ENCODE results near the gene ENTR1.

Gene ENTR1

DNA sequence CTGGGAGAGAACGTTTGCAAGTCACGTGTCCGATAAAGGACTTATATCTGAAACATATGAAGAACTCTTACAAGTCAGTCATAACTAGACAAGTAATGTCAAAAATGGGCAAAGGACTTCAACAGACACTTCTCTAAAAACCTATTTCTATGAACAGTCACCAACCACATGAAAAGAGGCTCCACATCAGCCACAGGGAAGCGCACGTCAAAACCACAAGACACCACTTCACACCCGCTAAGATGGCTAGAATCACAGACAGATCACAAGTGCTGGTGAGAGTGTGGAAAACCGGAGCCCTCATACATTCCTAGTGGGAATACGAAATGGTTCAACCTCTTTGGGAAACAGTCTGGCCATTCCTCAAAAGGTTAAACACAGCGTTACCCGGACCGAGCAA, 25.4 kb downstream of the ENTR1 start:
- Histone ChIP-seq H2AFZ (ENCODE audit: low read depth, low read length) (no peak overlapping the region), H2AK5ac (ENCODE audit: low read length, severe bottlenecking) (no peak overlapping the region), H3K4me1 (ENCODE audit: control insufficient read depth, insufficient read depth, low read depth, low read length) (no peaks in the 10 kb centered on the region), H3K14ac (ENCODE audit: low read length in 2 of 2) (no peak overlapping the region), H4K8ac (ENCODE audit: low read length) (no peak overlapping the region), H4K91ac (ENCODE audit: low read length) (no peak overlapping the region), H2BK120ac (ENCODE audit: low read depth, low read length) (no peak overlapping the region), H3K79me1 (replicated peaks; ENCODE audit: low read length, poor library complexity, severe bottlenecking) (peaks cover 46% of the 10 kb centered on the region), H2BK12ac (ENCODE audit: low read length in 2 of 2) (no peak overlapping the region), H3K9me3 (ENCODE audit: control insufficient read depth, low read length) (no peaks in the 10 kb centered on the region), H3K23ac (ENCODE audit: low read length in 2 of 2) (no peak overlapping the region), H3K4me2 (ENCODE audit: low read length, poor library complexity, severe bottlenecking) (no peak overlapping the region), H3K4me3 (ENCODE audit: insufficient read depth in 1 of 2, low read depth in 1 of 2, low read length in 2 of 2) (no peak overlapping the region), H3K18ac (ENCODE audit: low read depth in 1 of 2, low read length in 2 of 2) (no peak overlapping the region), H3K36me3 (ENCODE audit: control insufficient read depth in 1 of 2, insufficient read depth in 2 of 2, low read depth in 1 of 2, low read length in 2 of 2) (peaks cover 92 to 95% of the 10 kb centered on the region in 2 experiments), H3K4ac (ENCODE audit: low read depth in 1 of 2, low read length in 2 of 2) (no peak overlapping the region), H3K27me3 (ENCODE audit: control insufficient read depth in 1 of 2, insufficient read depth in 1 of 2, low read length in 2 of 2) (no peaks in the 10 kb centered on the region), H3K9ac (ENCODE audit: low read length) (no peak overlapping the region), H2BK5ac (ENCODE audit: low read depth, low read length, poor library complexity, severe bottlenecking) (no peak overlapping the region), H3K27ac (ENCODE audit: low read length, poor library complexity, severe bottlenecking) (no peak overlapping the region), H2BK15ac (ENCODE audit: low read depth, poor library complexity, severe bottlenecking) (no peak overlapping the region)
- no peak for DNase-seq
- WGBS = 98% methylated on average over 11 of the region's 11 CpGs

DNA sequence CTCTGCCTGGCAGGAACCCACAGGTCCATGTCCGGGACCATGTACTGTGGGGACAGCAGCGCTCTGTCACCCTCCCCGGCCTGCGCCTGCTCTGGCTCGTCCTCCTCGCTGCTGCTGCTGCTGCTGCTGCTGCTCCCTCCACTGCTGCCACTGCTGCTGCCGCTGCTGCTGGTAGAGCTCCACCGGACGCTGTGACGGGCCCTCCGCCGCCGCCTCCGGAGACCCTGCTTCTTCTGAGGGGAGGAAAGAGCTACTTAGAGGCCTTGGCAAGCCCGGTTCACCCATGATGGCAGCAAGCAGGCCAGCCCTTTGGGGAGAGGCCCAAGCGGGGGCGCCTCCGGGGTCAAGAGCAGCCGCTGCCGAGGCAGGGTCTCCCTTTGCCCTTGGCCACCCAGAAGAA, 27.0 kb downstream of the ENTR1 start:
- Histone ChIP-seq H3K14ac (ENCODE audit: low read length in 2 of 2) (no peak overlapping the region), H3K18ac (ENCODE audit: low read depth in 1 of 2, low read length in 2 of 2) (no peak overlapping the region), H3K4me1 (ENCODE audit: control insufficient read depth, insufficient read depth, low read depth, low read length) (no peaks in the 10 kb centered on the region), H3K23ac (ENCODE audit: low read length in 2 of 2) (no peak overlapping the region), H2BK5ac (ENCODE audit: low read depth, low read length, poor library complexity, severe bottlenecking) (no peak overlapping the region), H3K36me3 (ENCODE audit: control insufficient read depth in 1 of 2, insufficient read depth in 2 of 2, low read depth in 1 of 2, low read length in 2 of 2) (peaks cover 92% of the 10 kb centered on the region in 2 experiments), H2BK15ac (ENCODE audit: low read depth, poor library complexity, severe bottlenecking) (no peak overlapping the region), H2AK5ac (ENCODE audit: low read length, severe bottlenecking) (no peak overlapping the region), H3K27ac (ENCODE audit: low read length, poor library complexity, severe bottlenecking) (no peak overlapping the region), H3K4me3 (ENCODE audit: insufficient read depth in 1 of 2, low read depth in 1 of 2, low read length in 2 of 2) (no peak overlapping the region), H3K79me1 (replicated peaks; ENCODE audit: low read length, poor library complexity, severe bottlenecking) (peaks cover 34% of the 10 kb centered on the region), H3K9ac (ENCODE audit: low read length) (no peak overlapping the region), H3K27me3 (ENCODE audit: control insufficient read depth in 1 of 2, insufficient read depth in 1 of 2, low read length in 2 of 2) (no peaks in the 10 kb centered on the region), H3K9me3 (ENCODE audit: control insufficient read depth, low read length) (no peaks in the 10 kb centered on the region), H4K8ac (ENCODE audit: low read length) (no peak overlapping the region), H3K4ac (ENCODE audit: low read depth in 1 of 2, low read length in 2 of 2) (no peak overlapping the region), H3K4me2 (ENCODE audit: low read length, poor library complexity, severe bottlenecking) (no peak overlapping the region), H2BK12ac (ENCODE audit: low read length in 2 of 2) (no peak overlapping the region), H2BK120ac (ENCODE audit: low read depth, low read length) (no peak overlapping the region), H2AFZ (ENCODE audit: low read depth, low read length) (no peak overlapping the region), H4K91ac (ENCODE audit: low read length) (no peak overlapping the region)
- DNase-seq = no peak
- WGBS = over 99% methylated on average over 20 of the region's 20 CpGs

DNA sequence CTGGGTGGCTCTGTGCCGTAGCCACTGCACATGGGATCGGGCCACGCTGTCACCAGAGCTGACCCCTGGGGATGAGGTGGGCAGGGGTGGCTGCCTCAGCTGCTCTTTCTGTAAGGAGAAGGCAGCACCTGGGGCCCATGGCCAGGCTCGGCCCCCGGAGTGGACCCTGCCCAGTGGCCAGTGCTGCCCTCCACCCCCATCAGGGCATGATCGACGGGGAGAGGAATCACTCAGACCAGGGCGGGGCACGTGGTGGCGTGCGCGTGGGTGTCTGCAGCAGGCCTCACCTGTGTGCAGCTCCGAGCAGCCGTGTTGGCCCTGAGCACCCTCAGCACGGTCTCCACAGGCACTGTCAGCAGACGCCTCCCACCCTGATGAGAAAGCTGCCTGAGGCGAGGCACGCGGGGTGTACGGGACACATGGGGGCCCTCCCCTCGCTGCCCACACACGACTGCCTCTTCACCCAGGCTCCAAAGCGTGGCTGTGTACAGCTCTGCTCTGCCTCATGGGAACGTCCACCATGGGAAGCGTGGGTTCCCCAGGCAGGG, 28.4 kb downstream of the ENTR1 start:
- no peak overlapping the region for H3K4me2 ChIP-seq (ENCODE audit: low read length, poor library complexity, severe bottlenecking)
- H3K27me3 ChIP-seq (ENCODE audit: control insufficient read depth in 1 of 2, insufficient read depth in 1 of 2, low read length in 2 of 2) = no peaks in the 10 kb centered on the region
- H3K36me3 ChIP-seq (ENCODE audit: control insufficient read depth in 1 of 2, insufficient read depth in 2 of 2, low read depth in 1 of 2, low read length in 2 of 2) = peaks cover 88 to 92% of the 10 kb centered on the region in 2 experiments
- H3K14ac ChIP-seq (ENCODE audit: low read length in 2 of 2) = no peak overlapping the region
- H4K8ac ChIP-seq (ENCODE audit: low read length) = no peak overlapping the region
- H2BK15ac ChIP-seq (ENCODE audit: low read depth, poor library complexity, severe bottlenecking) = no peak overlapping the region
- no peaks in the 10 kb centered on the region for H3K4me1 ChIP-seq (ENCODE audit: control insufficient read depth, insufficient read depth, low read depth, low read length)
- no peak for DNase-seq
- peak overlapping the region; percentile 2 for H4K91ac ChIP-seq (ENCODE audit: low read length)
- no peak overlapping the region for H3K18ac ChIP-seq (ENCODE audit: low read depth in 1 of 2, low read length in 2 of 2)
- H3K79me1 ChIP-seq (replicated peaks; ENCODE audit: low read length, poor library complexity, severe bottlenecking) = peaks cover 23% of the 10 kb centered on the region
- H3K23ac ChIP-seq (ENCODE audit: low read length in 2 of 2) = no peak overlapping the region
- H2AK5ac ChIP-seq (ENCODE audit: low read length, severe bottlenecking) = no peak overlapping the region
- H3K4me3 ChIP-seq (ENCODE audit: insufficient read depth in 1 of 2, low read depth in 1 of 2, low read length in 2 of 2) = no peak overlapping the region
- no peak overlapping the region for H2AFZ ChIP-seq (ENCODE audit: low read depth, low read length)
- H2BK120ac ChIP-seq (ENCODE audit: low read depth, low read length) = no peak overlapping the region
- whole genome bisulfite sequencing = 95% methylated on average over 25 of the region's 25 CpGs
- H3K9ac ChIP-seq (ENCODE audit: low read length) = no peak overlapping the region
- H3K27ac ChIP-seq (ENCODE audit: low read length, poor library complexity, severe bottlenecking) = no peak overlapping the region
- H2BK5ac ChIP-seq (ENCODE audit: low read depth, low read length, poor library complexity, severe bottlenecking) = no peak overlapping the region
- H3K9me3 ChIP-seq (ENCODE audit: control insufficient read depth, low read length) = no peaks in the 10 kb centered on the region
- H3K4ac ChIP-seq (ENCODE audit: low read depth in 1 of 2, low read length in 2 of 2) = no peak overlapping the region
- H2BK12ac ChIP-seq (ENCODE audit: low read length in 2 of 2) = no peak overlapping the region

DNA sequence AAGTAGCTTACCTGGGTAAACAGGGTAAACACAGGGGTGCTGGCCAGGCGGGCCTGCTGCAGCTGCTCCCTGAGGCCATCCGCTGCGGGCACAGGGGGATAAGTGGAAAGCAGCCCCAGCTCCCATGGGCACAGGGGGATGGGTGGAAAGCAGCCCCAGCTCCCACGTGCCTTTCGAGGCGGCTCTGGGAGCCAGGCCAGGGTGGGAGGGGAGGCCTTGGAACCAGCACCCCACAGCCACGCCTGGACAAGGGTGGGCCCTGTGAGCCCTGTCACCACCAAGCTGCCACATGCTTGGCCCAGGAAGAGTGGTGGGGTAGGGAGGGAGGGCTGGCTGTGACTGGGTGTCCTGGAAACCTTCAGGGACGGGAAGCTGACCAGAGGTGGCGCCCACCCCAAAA, 29.1 kb downstream of the ENTR1 start:
- H2AFZ ChIP-seq (ENCODE audit: low read depth, low read length) = no peak overlapping the region
- H2BK12ac ChIP-seq (ENCODE audit: low read length in 2 of 2) = no peak overlapping the region
- no peaks in the 10 kb centered on the region for H3K9me3 ChIP-seq (ENCODE audit: control insufficient read depth, low read length)
- no peak overlapping the region for H2AK5ac ChIP-seq (ENCODE audit: low read length, severe bottlenecking)
- no peak overlapping the region for H3K18ac ChIP-seq (ENCODE audit: low read depth in 1 of 2, low read length in 2 of 2)
- peaks cover 90 to 93% of the 10 kb centered on the region in 2 experiments for H3K36me3 ChIP-seq (ENCODE audit: control insufficient read depth in 1 of 2, insufficient read depth in 2 of 2, low read depth in 1 of 2, low read length in 2 of 2)
- H3K4me2 ChIP-seq (ENCODE audit: low read length, poor library complexity, severe bottlenecking) = no peak overlapping the region
- H2BK15ac ChIP-seq (ENCODE audit: low read depth, poor library complexity, severe bottlenecking) = no peak overlapping the region
- no peak overlapping the region for H3K4me3 ChIP-seq (ENCODE audit: insufficient read depth in 1 of 2, low read depth in 1 of 2, low read length in 2 of 2)
- H3K14ac ChIP-seq (ENCODE audit: low read length in 2 of 2) = no peak overlapping the region
- H4K8ac ChIP-seq (ENCODE audit: low read length) = no peak overlapping the region
- no peak for DNase-seq
- no peak overlapping the region for H3K23ac ChIP-seq (ENCODE audit: low read length in 2 of 2)
- no peak overlapping the region for H3K9ac ChIP-seq (ENCODE audit: low read length)
- no peaks in the 10 kb centered on the region for H3K27me3 ChIP-seq (ENCODE audit: control insufficient read depth in 1 of 2, insufficient read depth in 1 of 2, low read length in 2 of 2)
- H2BK5ac ChIP-seq (ENCODE audit: low read depth, low read length, poor library complexity, severe bottlenecking) = no peak overlapping the region
- no peak overlapping the region for H4K91ac ChIP-seq (ENCODE audit: low read length)
- H3K27ac ChIP-seq (ENCODE audit: low read length, poor library complexity, severe bottlenecking) = no peak overlapping the region
- peaks cover 22% of the 10 kb centered on the region for H3K79me1 ChIP-seq (replicated peaks; ENCODE audit: low read length, poor library complexity, severe bottlenecking)
- 93% methylated on average over 7 of the region's 9 CpGs for WGBS
- no peaks in the 10 kb centered on the region for H3K4me1 ChIP-seq (ENCODE audit: control insufficient read depth, insufficient read depth, low read depth, low read length)
- H2BK120ac ChIP-seq (ENCODE audit: low read depth, low read length) = no peak overlapping the region
- H3K4ac ChIP-seq (ENCODE audit: low read depth in 1 of 2, low read length in 2 of 2) = no peak overlapping the region
